Measurements from ENCODE around the gene GAREM1.

GAREM1 gene

DNA sequence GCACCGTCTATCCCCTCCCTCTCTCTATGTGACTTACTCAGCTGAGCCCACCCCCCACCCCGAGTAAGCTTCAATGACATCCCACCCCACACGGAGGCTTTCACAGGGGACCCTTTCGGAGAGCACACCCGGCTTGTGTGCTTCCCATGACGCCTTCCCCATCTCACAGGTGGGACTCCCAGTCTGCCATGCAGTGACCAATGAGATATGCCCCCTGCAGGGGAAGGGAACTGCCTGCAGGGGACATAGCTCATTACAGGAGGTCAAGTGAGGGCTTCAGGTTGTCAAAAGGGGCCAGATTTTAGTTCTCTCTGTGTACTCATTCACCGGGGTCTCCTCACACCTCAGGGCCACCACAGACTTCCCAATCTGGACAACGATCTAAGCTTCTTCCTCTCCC is 112.6 kb downstream of the GAREM1 start:
- no peak overlapping the region for H3K27ac ChIP-seq
- TF ChIP-seq, protein P1, sequence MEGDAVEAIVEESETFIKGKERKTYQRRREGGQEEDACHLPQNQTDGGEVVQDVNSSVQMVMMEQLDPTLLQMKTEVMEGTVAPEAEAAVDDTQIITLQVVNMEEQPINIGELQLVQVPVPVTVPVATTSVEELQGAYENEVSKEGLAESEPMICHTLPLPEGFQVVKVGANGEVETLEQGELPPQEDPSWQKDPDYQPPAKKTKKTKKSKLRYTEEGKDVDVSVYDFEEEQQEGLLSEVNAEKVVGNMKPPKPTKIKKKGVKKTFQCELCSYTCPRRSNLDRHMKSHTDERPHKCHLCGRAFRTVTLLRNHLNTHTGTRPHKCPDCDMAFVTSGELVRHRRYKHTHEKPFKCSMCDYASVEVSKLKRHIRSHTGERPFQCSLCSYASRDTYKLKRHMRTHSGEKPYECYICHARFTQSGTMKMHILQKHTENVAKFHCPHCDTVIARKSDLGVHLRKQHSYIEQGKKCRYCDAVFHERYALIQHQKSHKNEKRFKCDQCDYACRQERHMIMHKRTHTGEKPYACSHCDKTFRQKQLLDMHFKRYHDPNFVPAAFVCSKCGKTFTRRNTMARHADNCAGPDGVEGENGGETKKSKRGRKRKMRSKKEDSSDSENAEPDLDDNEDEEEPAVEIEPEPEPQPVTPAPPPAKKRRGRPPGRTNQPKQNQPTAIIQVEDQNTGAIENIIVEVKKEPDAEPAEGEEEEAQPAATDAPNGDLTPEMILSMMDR (conservative IDR thresholded peaks at IDR 0.05): peak; percentile 8; the same call in 1 of the 2 replicates
- TF ChIP-seq ZFX (IDR thresholded peaks at IDR 0.05): no peak

DNA sequence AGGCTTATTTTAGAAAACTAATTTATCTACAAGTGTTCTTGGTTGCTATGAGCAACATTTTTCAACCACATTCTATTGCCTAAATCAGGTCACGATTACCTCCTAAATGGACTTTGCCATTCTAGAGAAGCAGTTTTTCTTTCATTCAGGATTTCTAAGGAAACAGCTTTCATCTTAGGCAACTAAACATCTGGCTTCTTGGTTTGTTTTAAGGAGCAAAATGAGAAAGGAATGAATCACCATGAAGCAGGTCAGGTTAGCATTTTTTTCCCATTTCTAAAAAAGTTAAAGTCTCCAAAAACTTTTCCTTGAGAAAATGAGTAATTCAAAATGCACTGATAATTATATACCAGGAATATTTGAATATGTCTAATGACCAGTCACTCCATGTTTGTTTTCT is 114.8 kb downstream of the GAREM1 start:
- no peak for TF ChIP-seq ZFX (IDR thresholded peaks at IDR 0.05)
- TF ChIP-seq, protein P1 (conservative IDR thresholded peaks at IDR 0.05): no peak
- H3K27ac ChIP-seq: no peak overlapping the region

DNA sequence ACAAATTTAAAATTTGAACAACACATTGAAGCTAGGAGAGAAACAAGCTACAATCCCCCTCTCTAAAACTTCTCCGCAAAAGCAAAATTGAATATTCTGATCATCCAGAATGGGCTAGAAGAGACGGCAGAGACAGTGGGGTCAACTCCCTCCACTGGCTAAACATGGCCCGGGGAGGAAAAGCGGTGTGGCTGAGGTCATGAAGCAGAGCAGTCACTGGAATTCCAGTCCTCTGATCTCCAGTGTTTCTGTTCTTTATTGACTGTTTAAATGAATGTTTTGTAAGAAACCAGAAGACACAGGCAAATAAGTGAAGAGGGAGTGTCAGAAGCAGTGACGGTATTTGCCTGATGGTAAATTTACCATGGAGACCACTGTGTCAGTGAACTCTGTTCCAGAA is 116.2 kb downstream of the GAREM1 start:
- no peak overlapping the region for H3K27ac ChIP-seq
- TF ChIP-seq, protein P1 (conservative IDR thresholded peaks at IDR 0.05): no peak
- TF ChIP-seq ZFX (IDR thresholded peaks at IDR 0.05): no peak

GRCh38 chr18:32353257-32353656 is 117.4 kb downstream of the GAREM1 start:
- no peak for TF ChIP-seq ZFX (IDR thresholded peaks at IDR 0.05)
- TF ChIP-seq, protein P1 (conservative IDR thresholded peaks at IDR 0.05): no peak
- no peak overlapping the region for H3K27ac ChIP-seq

GRCh38 chr18:32351032-32351431 is 119.7 kb downstream of the GAREM1 start:
- no peak overlapping the region for H3K27ac ChIP-seq
- TF ChIP-seq, protein P1 (conservative IDR thresholded peaks at IDR 0.05): no peak
- TF ChIP-seq ZFX (IDR thresholded peaks at IDR 0.05): no peak

DNA sequence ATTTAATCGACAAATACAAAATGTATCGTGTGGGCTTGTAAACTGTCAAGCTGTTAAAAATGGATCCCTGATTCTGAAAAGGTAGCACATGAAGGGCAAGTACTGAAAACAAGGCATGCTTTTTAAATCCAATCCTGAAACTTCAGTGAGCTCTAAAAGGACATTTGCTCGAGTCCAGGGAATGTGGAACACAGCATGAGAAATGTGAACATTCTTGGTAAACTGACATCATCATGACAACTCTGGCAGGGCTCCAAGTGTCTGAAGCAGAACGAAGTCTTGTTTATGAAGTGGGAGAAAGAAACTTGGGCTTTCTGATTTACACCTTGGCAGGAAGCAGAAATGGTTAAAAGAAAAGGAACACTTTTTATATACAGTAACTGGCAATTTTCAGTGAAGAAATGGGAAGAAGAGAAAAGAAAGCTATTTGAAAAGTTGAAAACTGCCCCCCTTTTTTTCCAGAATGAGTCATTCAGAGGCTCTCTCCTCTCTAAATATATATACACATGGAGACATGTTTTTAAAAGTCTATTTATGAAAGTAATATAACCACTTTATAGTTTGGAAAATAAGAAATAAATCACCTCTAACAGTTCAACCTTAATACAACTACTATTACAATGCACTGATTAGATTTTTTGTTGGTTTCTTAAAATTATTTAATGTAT is 120.8 kb downstream of the GAREM1 start:
- H3K27ac ChIP-seq: no peak overlapping the region
- TF ChIP-seq ZFX (IDR thresholded peaks at IDR 0.05): no peak
- TF ChIP-seq, protein P1 (conservative IDR thresholded peaks at IDR 0.05): no peak

DNA sequence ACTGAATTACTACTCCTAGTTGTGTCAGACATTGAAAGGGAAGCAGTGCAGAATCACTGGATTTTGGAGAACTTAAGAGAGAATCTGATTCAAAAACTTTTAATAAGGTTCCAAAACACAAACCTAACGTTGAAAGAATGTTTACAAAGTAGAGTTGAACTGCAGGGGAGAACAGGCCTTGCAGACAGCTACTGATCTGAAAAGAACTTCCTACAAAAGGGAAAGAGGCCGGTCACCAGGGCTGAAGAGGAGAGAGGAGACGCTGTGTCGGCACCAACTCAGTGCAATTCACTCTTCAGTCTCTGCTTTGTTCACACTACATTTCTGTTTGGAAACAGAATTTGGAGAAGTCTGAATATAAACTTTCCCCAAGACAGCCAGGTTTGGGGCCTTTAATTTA is 124.0 kb downstream of the GAREM1 start:
- TF ChIP-seq, protein P1 (conservative IDR thresholded peaks at IDR 0.05): no peak
- no peak for TF ChIP-seq ZFX (IDR thresholded peaks at IDR 0.05)
- no peak overlapping the region for H3K27ac ChIP-seq
